GM12873 (cell line): ENCODE data around the gene MED12L.

Experiments used
- TF ChIP-seq, protein P1 (sequence below): IDR thresholded peaks from 2 replicates; pipeline ENCODE4 v1.5.1; 2012; ENCODE audit warnings: low read depth, mild to moderate bottlenecking, moderate library complexity, low read length, control low read depth; ENCODE audit not compliant: insufficient read depth; ENCODE audit errors: missing control alignments

MED12L gene

DNA sequence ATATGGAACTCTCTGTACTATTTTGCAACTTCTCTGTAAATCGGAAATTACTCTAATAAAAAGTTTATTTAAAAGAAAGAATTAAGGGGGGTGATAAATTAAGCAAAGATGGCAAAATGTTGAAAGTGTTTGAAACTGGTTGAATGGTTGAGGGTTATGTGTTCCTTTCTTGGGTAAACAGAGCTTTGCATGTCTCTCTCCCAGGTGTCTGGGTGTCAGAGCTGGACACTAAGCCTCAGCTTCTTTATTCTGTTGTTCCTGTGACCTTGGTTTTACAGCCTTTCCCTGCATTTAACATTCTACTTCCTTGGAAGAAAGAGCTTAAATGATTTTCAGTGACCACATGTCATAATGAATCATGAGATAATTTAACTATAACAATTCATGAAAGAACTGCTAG, 110.4 kb downstream of the MED12L start:
- TF ChIP-seq, protein P1, sequence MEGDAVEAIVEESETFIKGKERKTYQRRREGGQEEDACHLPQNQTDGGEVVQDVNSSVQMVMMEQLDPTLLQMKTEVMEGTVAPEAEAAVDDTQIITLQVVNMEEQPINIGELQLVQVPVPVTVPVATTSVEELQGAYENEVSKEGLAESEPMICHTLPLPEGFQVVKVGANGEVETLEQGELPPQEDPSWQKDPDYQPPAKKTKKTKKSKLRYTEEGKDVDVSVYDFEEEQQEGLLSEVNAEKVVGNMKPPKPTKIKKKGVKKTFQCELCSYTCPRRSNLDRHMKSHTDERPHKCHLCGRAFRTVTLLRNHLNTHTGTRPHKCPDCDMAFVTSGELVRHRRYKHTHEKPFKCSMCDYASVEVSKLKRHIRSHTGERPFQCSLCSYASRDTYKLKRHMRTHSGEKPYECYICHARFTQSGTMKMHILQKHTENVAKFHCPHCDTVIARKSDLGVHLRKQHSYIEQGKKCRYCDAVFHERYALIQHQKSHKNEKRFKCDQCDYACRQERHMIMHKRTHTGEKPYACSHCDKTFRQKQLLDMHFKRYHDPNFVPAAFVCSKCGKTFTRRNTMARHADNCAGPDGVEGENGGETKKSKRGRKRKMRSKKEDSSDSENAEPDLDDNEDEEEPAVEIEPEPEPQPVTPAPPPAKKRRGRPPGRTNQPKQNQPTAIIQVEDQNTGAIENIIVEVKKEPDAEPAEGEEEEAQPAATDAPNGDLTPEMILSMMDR: no peak

DNA sequence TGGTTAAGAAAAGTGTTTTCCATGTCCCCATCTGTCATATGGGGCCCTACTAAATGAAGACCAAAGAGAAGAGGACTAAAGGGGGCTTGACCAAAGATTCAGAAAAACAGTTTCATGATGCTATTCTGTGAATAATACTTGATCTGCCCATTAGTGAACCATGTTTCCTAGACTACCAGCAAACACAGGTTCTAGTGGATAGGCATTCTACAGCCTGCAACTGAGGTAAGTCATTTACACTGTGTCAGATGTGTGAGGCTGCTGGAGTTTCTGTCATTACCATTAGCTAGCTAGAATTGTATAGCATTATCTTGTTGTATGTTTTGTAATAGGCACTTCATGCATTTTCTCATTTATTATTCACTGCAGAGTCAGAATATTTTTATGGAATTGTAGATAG, 111.0 kb downstream of the MED12L start:
- TF ChIP-seq, protein P1: no peak

DNA sequence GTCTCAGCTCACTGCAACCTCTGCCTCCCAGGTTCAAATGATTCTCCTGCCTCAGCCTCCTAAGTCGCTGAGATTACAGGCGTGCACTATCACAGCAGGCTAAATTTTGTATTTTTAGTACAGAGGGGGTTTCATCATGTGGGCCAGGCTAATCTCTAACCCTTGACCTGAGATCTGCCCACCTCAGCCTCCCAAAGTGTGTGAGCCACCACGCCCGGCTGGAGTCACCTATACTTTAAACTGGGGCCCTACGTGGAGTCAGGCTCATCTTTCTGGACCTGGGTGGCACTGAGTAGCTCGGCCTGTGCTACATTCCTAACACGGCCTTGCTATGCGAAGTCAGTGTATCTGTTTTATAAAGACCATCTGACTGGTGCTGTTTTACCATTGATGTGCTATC, 111.8 kb downstream of the MED12L start:
- TF ChIP-seq, protein P1: no peak

DNA sequence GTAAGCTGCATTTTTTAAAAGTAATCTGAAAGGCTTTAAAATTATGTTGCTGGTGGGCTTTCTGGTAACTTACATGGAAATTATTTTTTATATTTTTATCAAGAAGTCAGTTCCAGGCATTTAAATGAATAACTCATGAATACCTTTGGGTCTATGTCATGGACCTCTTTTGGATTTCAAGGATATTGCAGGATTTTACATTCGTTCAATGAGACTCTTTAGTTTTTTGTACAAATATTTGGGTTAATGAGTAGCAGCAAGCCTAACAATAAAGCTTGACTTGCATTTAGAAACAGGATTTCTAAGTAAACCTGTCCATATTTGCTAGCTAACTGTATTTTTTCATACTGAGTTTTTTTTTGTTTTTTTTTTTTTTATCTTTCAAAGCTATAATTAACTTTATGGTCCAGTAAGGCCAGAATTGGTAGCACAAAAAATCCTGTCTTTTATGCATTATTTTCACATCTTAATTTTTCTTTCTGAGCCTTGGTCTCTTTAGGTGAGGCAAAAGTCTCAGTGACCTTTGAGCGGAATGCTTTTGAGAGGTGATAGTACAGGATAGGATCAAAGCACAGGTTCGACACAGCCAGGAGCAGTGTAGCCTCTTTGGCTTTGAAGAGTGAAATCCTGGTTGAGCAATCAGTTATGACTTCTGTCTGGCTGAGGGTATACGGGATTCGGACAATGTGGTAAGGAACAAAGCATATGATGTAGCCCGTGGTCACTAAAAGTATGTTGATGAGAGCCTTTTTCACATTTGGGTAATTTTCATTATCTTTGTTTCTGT, 112.7 kb downstream of the MED12L start:
- TF ChIP-seq, protein P1: no peak

DNA sequence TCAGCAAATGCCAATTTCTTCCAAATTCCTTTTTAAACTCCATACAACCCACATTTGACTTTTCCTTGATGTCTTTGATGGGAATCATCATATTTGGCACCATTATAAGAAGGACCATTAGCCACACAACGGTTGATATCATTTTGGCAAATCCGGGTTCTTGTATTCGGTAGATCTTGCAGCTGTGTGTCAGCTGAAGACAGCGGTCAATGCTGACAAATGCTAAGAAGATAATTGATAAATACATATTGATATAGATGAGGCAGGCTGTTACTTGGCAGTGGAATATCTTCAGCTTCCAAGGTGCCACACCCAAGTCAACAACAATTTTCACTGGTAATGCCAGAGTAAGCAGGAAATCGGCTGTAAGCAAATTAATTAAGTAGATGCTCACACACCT, 113.4 kb downstream of the MED12L start:
- TF ChIP-seq, protein P1: no peak

DNA sequence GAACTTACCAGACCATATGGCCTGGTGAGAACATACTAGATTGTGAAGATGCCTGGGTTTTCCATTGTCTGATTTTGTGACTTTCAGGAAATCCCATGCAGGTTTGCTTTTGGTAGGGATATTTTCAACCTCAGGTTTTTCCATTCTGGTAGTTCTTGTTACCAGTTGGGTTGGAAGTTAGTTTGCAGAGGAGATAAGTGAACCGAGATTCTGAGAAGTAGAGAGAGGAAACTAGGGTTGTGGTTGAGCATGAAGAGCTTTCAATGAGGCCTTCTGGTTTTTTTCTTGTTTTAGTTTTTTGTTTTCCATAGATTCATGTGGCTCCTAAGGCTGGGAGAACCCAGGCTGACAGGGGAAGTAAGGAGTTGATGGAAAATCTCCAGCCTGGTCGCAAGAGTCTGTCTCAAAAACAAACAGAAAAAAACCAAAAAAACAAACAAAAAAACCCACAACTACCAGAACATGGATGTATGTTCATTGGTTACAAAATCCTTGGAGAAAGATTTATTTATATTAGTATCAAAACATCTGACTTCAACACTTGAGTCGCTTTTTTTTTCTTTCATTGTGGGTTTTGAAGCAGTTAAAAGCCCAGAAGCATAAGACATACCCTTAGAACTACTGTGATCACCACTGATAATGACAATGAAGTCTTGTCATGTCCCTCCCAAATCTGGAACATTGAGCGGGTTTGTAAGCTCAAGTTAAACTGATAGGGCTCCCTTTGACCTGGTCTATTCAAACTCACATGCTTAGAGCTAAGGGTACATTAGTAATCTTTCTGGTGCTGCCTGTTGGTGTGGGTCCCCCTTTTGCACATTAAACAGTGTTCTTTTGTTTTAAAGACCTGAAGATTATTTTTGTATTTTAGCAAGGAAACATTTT, 114.3 kb downstream of the MED12L start:
- TF ChIP-seq, protein P1: no peak

DNA sequence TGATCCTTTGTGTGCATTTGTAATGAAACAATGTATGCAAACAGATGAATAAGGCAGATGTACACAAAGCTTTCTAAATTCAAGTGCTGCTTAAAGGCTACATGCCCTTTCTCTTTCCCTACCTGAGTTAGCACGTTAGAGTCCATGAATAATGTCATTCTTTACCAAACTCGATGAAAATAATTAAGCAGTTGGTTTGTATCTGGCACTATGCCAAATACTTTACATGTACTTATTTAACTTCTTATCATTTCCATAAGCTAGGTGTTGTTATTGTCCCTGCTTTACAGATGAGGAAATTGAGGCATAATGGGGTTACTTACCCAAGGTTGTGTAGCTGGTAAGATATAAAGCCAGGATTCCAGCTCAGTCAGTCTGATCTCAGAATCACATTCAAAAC, 115.1 kb downstream of the MED12L start:
- TF ChIP-seq, protein P1: no peak
